GM12878 (cell line): ENCODE results near the gene MAD1L1.

Experiments
- CREM ChIP-seq: IDR thresholded peaks from 2 replicates; pipeline ENCODE4 v1.6.1; 2014; ENCODE audit warnings: antibody characterized with exemption, low read depth
- CTCF ChIP-seq, 3 experiments: IDR thresholded peaks in 2 of 3; conservative IDR thresholded peaks in 1 of 3; 2 replicates each; pipeline ENCODE4 v1.5.1; 2011; ENCODE audit warnings: low read depth in 3 of 3, low read length in 3 of 3, mild to moderate bottlenecking in 3 of 3, control low read depth in 2 of 3, moderate library complexity in 2 of 3, inconsistent platforms in 1 of 3, mixed read lengths in 1 of 3; ENCODE audit not compliant: control insufficient read depth in 2 of 3, insufficient read depth in 1 of 3; ENCODE audit errors: extremely low read depth in 1 of 3
- EZH2 ChIP-seq: IDR thresholded peaks from 2 replicates; pipeline ENCODE4 v1.6.1; 2012; ENCODE audit warnings: low read depth, mild to moderate bottlenecking, control low read depth, inconsistent platforms, low read length, borderline replicate concordance; ENCODE audit not compliant: control insufficient read depth
- JUNB ChIP-seq: IDR thresholded peaks from 2 replicates; pipeline ENCODE4 v1.6.1; 2016; ENCODE audit warnings: antibody characterized with exemption, mild to moderate bottlenecking
- MEF2A ChIP-seq: IDR thresholded peaks from 2 replicates; pipeline ENCODE4 v1.6.1; 2011; ENCODE audit warnings: low read depth, mild to moderate bottlenecking, low read length, moderate library complexity; ENCODE audit not compliant: insufficient read depth
- POLR2A ChIP-seq: IDR thresholded peaks from 2 replicates; pipeline ENCODE4 v1.6.1; 2011; ENCODE audit warnings: low read depth, mild to moderate bottlenecking, low read length
- POLR2AphosphoS2 ChIP-seq: IDR thresholded peaks from 2 replicates; pipeline ENCODE4 v1.6.1; 2011; ENCODE audit warnings: low read depth, mild to moderate bottlenecking, low read length, improper control_type of control experiment, moderate library complexity
- RAD21 ChIP-seq: IDR thresholded peaks from 2 replicates; pipeline ENCODE4 v1.6.1; 2011; ENCODE audit warnings: mild to moderate bottlenecking, low read depth, low read length, moderate library complexity; ENCODE audit not compliant: insufficient read depth
- RAD51 ChIP-seq: fragments of 450-650 bp; IDR thresholded peaks from 2 replicates; pipeline ENCODE4 v1.6.1; 2016; ENCODE audit warnings: moderate library complexity, mild to moderate bottlenecking, inconsistent platforms
- REST ChIP-seq: IDR thresholded peaks from 2 replicates; pipeline ENCODE4 v1.6.1; 2012; ENCODE audit warnings: mild to moderate bottlenecking, low read depth, low read length
- SMARCA5 ChIP-seq: fragments of 450-650 bp; IDR thresholded peaks from 2 replicates; pipeline ENCODE4 v1.6.1; 2017; ENCODE audit warnings: mild to moderate bottlenecking
- SMC3 ChIP-seq: IDR thresholded peaks from 2 replicates; pipeline ENCODE4 v1.6.1; 2011; ENCODE audit warnings: low read length, improper control_type of control experiment, borderline replicate concordance
- TAF1 ChIP-seq: IDR thresholded peaks from 2 replicates; pipeline ENCODE4 v1.6.1; 2011; ENCODE audit warnings: mild to moderate bottlenecking, low read depth, low read length, borderline replicate concordance

GRCh38 chr7:1908823-1909420 lies 323.8 kb downstream of the MAD1L1 start:
- no peak for TF ChIP-seq REST
- TF ChIP-seq POLR2AphosphoS2: no peak
- no peak for TF ChIP-seq JUNB
- no peak for TF ChIP-seq RAD21
- TF ChIP-seq CREM: no peak
- no peak for TF ChIP-seq POLR2A
- no peak for TF ChIP-seq RAD51
- TF ChIP-seq MEF2A: no peak
- no peak for TF ChIP-seq CTCF (IDR thresholded peaks at IDR 0.05 in 2 of 3, conservative IDR thresholded peaks at IDR 0.05 in 1 of 3; ENCODE audit: control insufficient read depth in 2 of 3, extremely low read depth in 1 of 3, insufficient read depth in 1 of 3, low read depth in 3 of 3, low read length in 3 of 3)
- no peak for TF ChIP-seq EZH2
- TF ChIP-seq SMC3: no peak
- TF ChIP-seq TAF1: no peak
- TF ChIP-seq SMARCA5: no peak
